CD4-positive, alpha-beta T cell treated with Interleukin-2 at 100 ng/mL for 4 hours (primary cell): ENCODE results near the gene CDH8.

Experiments used
- DNase-seq: peaks from one replicate; pipeline ENCODE4 v3.0.0-alpha.2; 2020; ENCODE audit warnings: low spot score

The CDH8 gene

GRCh38 chr16:61644736-61645135 lies 391.5 kb downstream of the CDH8 start:
- DNase-seq: no peak

GRCh38 chr16:61617219-61617783 lies 418.9 kb downstream of the CDH8 start:
- no peak for DNase-seq

GRCh38 chr16:61616088-61616487 lies 420.1 kb downstream of the CDH8 start:
- no peak for DNase-seq

- DNase-seq: no peak
Measured at GRCh38 chr16:61611847-61612491, 424.3 kb downstream of the CDH8 start.

GRCh38 chr16:61606581-61606980 lies 429.7 kb downstream of the CDH8 start:
- DNase-seq: no peak
